HG03159 (cell line): ENCODE results near the gene ARSB.
A peak's percentile ranks its signal among the peaks of the same experiment; 100 is the strongest.
"Not testable (repeated sequence)": the region's sequence is repeated elsewhere in the genome, so short reads cannot be mapped to it uniquely, and the experiment has no call there.

ENCODE experiments used
- ATAC-seq: cut with Tn5 transposase; IDR thresholded peaks from one replicate; pipeline ENCODE4 v1.9.1; 2021; ENCODE audit warnings: mild to moderate bottlenecking, moderate library complexity; ENCODE audit not compliant: unreplicated experiment

ARSB gene

GRCh38 chr5:78851891-78852290 lies 133.2 kb downstream of the ARSB start:
- not testable (repeated sequence) for ATAC-seq

- no peak for ATAC-seq
These were observed 139.6 kb downstream of the ARSB start for GRCh38 chr5:78845470-78845869.

GRCh38 chr5:78843436-78843835 lies 141.7 kb downstream of the ARSB start:
- ATAC-seq = no peak

DNA sequence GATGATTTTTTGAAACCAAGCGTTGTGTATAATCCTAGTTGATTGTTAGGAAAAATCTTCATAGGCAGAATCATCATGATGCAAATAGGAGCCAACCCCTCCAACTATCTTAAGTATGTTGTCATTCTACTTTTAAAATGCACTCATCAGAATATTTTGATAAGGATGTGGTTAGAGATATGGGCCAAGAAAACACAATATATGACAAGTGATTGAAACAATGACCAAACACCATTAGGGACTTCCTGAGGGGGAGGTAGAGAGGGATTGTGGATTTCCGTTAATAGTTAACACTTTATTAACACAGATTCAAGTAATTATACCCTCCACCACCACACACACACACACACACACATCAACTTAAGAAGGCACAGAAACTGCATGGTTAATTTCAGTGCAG lies 143.3 kb downstream of the ARSB start:
- no peak for ATAC-seq

DNA sequence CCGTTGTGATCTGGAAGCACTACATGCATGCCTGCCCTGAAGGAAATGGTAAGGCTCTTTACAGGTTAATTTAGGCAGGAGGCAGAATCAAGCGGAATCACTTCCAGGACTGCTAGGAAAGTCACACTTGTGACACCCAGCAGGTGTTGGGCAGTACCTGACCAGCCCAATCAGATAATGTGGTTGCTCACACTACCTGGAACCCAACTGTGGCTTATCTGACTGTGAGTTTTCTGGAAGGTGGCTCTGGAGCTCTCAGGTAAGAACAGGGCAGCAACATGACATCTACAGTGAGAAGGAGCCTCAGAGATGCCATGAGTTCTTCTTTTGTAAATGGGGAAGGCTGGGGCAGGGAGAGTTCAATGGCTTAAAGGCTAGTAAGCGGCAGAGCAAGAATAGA lies 146.4 kb downstream of the ARSB start:
- no peak for ATAC-seq

GRCh38 chr5:78837836-78838235 lies 147.3 kb downstream of the ARSB start:
- no peak for ATAC-seq

GRCh38 chr5:78835176-78835575 lies 149.9 kb downstream of the ARSB start:
- ATAC-seq = no peak

DNA sequence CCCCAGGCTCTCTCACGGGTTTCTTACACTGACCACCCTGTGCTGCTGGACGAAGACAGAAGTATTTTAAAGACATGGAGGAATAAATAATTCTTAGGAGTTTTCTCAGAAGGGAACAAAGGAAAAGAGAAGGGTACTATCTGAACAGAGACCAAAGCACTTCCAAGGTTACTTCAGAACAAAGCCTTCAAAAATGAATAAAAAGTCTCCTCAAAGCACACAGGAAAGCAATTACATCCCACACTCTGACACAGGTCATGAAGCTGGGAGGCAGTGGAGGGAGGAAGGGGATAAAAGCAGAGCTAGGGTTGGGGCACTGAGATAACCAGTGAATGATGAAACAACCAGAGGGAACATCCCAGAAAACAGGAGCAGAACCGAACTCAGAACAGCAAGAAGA lies 151.8 kb downstream of the ARSB start:
- ATAC-seq = no peak

DNA sequence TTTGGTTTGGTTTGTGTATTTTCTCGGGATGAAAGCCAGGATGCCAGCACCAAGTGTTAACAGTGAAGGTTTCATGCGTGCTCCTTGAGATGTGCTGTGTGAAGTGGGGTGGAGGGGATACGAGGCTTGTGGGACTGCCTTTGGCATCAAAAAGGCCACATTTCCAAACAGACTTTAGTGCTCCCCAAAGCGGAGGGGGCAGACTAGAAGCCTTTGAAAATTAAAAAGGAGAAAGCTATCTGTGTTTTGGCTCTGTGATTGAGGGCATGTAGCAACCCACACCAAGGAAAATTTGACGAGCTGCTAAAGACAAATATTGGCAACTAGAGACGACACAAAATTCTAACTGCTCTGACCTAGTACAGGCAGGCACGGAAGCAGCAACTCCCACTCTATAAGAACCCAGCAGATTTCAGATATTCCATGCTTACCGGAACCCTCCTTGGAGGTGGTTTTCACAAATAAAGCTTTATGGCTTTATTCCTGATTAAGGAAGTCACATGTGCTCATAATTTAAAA lies 154.5 kb downstream of the ARSB start:
- no peak for ATAC-seq

- no peak for ATAC-seq
These were observed 155.1 kb downstream of the ARSB start for GRCh38 chr5:78829811-78830527.

DNA sequence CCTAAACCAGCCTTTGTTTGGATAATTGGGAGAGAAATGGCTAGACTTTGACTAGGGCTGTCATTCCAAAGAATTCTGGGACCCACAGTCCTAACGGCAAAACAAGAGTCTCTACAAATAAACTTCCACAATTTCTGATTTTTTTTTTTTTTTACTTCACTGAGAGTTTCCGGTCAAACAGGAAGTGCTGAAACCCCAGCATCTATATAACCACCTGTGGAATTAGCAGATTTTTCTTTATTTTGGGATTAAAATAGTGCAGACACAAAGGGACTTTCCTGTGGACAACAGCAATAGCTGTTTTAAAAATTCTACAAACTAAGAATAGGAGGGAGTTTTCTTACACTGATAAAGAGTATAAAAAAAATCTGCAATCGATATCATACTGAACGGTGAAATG lies 157.4 kb downstream of the ARSB start:
- ATAC-seq = no peak

- no peak for ATAC-seq
These were observed 160.3 kb downstream of the ARSB start for GRCh38 chr5:78824831-78825281.

- ATAC-seq = peak; percentile 48
These were observed 161.9 kb downstream of the ARSB start for GRCh38 chr5:78823196-78823595.

- ATAC-seq = no peak
These were observed 163.5 kb downstream of the ARSB start for GRCh38 chr5:78821536-78822021.

GRCh38 chr5:78819707-78820106 lies 165.4 kb downstream of the ARSB start:
- no peak for ATAC-seq

- ATAC-seq = no peak
These were observed 165.9 kb downstream of the ARSB start for GRCh38 chr5:78819166-78819565.

DNA sequence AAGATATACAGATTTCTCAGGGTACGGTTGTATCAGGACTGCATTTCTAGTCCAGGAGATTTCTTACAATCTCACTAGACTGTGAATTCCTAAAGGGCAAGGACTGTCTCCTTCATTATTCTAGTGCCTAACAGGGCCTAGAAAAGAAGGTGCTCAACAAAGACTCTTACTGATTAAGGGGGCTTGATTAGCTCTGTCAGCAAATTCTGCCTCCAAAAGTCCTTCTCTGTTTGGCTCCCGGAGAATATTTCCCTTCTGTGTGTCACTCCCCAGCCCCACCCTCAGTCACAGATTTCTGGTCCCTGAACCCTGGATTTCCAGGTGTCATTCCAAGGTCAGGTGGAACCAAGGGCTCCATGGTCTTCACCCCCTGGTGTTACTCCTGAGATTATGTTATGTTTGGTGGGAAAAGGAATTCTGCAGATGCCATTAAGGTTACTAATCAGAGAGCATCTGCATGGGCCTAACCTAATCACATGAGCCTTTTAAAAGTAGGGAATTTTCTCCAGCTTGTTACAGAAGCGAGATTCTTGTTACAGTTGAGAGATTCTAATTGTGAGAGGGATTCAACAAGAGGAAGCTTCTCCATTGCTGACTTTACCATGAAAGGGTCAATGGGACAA lies 168.9 kb downstream of the ARSB start:
- ATAC-seq = no peak

- no peak for ATAC-seq
These were observed 171.1 kb downstream of the ARSB start for GRCh38 chr5:78813906-78814530.

DNA sequence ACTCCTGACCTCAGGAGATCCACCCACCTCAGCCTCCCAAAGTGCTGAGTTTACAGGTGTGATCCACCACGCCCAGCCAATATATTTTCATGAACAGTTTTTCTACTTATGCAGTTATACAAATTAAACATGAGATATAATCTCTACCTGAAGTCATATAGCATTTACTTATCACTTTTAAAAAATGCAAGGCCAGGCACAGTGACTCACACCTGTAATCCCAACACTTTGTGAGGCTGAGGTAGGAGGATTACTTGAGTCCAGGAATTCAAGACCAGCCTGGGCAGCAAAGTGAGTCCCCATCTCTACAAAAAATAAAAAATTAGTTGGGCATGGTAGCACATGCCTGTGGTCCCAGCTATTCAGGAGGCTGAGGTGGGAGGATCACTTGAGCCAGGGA lies 171.8 kb downstream of the ARSB start:
- no peak for ATAC-seq

- ATAC-seq = no peak
These were observed 173.2 kb downstream of the ARSB start for GRCh38 chr5:78811866-78812265.

DNA sequence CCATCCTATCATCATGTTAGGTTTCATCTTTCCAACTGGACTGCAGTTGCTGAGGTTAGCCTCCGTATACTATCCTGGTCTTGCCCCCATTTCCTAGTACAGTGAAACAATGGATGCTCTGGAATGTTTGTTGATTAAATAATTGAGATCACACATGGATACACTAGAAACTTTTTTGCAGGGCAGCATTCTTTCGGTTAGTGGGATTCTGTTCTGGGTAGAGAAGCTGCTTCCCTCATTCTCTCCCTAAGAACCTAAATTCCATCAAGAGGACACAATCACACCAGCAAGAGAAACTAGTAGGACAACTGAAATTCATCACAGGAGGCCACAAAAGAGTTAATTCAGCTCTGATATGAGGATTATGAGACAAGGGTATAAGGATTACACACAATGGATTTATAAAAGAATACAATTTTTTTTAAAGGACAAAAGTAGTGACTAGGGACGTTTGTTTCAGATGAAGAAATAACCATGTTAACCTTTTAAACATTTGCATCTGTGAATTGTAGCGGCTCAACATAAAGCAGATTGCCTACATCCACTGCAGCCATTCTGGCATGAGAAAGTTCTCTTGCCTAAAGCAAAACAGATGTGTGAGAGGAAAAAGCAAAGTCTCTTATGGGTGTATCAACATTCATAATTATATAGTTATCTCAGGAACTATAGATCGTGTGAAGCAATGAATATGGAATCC lies 173.8 kb downstream of the ARSB start:
- no peak for ATAC-seq
